CD8-positive, alpha-beta memory T cell (primary cell): ENCODE measurements around the gene TRIM65. TPM values are rescaled to one million over a fixed set of nuclear protein-coding genes. Genes with fewer than 3 reads are reported as not detected.

Experiments used
- CTCF ChIA-PET: fragments of 350-600 bp; sonication (Branson Sonifier 250); formaldehyde crosslinking; loops from one replicate; lab custom pipeline; 2021; ENCODE audit warnings: antibody characterized with exemption; lab: Charles Lee
- POLR2A ChIA-PET: fragments of 350-600 bp; sonication (Branson Sonifier 250); formaldehyde crosslinking; loops from one replicate; lab custom pipeline; 2021; ENCODE audit warnings: antibody characterized with exemption; lab: Charles Lee
- DNase-seq, 5 donors: peaks; one replicate each; pipeline versions ENCODE4 v3.0.0 to v3.0.0-alpha.2; 2020 to 2022; ENCODE audit warnings: mixed read lengths in 1 of 5
- H3K27ac ChIP-seq: one replicate; pipeline ENCODE4 v1.7.0; 2013; ENCODE audit warnings: low read depth, mild to moderate bottlenecking, low read length, moderate library complexity
- H3K27me3 ChIP-seq: 2 replicates; pipeline ENCODE4 v1.7.0; 2013; ENCODE audit warnings: low read length, mild to moderate bottlenecking; ENCODE audit not compliant: insufficient read depth, poor library complexity, severe bottlenecking
- H3K36me3 ChIP-seq: 2 replicates; pipeline ENCODE4 v1.7.0; 2013; ENCODE audit warnings: mild to moderate bottlenecking, low read length, moderate library complexity; ENCODE audit not compliant: insufficient read depth
- H3K4me1 ChIP-seq: 2 replicates; pipeline ENCODE4 v1.7.0; 2013; ENCODE audit warnings: mild to moderate bottlenecking, low read length, moderate library complexity; ENCODE audit not compliant: insufficient read depth
- H3K4me3 ChIP-seq: 2 replicates; pipeline ENCODE4 v1.7.0; 2013; ENCODE audit warnings: mild to moderate bottlenecking, low read length
- H3K9me3 ChIP-seq: 2 replicates; pipeline ENCODE4 v1.7.0; 2013; ENCODE audit warnings: mild to moderate bottlenecking, low read length
- H3K27ac Mint-ChIP-seq, 8 donors: one replicate each; pipeline ENCODE4 v1.8.0; 2020 to 2021; ENCODE audit warnings: mixed read lengths in 8 of 8, mild to moderate bottlenecking in 6 of 8, inconsistent platforms in 3 of 8, moderate library complexity in 3 of 8
- H3K27me3 Mint-ChIP-seq, 2 donors: one replicate each; pipeline ENCODE4 v1.8.0; 2020 to 2021; ENCODE audit warnings: mixed read lengths in 2 of 2, mild to moderate bottlenecking in 1 of 2, moderate library complexity in 1 of 2
- H3K36me3 Mint-ChIP-seq, 3 donors: one replicate each; pipeline ENCODE4 v1.8.0; 2020 to 2021; ENCODE audit warnings: mixed read lengths in 3 of 3, inconsistent platforms in 1 of 3, mild to moderate bottlenecking in 1 of 3
- H3K4me1 Mint-ChIP-seq, 3 donors: one replicate each; pipeline ENCODE4 v1.8.0; 2020 to 2021; ENCODE audit warnings: mixed read lengths in 3 of 3, inconsistent platforms in 1 of 3, mild to moderate bottlenecking in 1 of 3
- H3K4me3 Mint-ChIP-seq, 7 donors: one replicate each; pipeline ENCODE4 v1.8.0; 2020 to 2021; ENCODE audit warnings: mixed read lengths in 7 of 7, mild to moderate bottlenecking in 6 of 7, moderate library complexity in 4 of 7, inconsistent platforms in 2 of 7
- H3K9me3 Mint-ChIP-seq, 5 donors: one replicate each; pipeline ENCODE4 v1.8.0; 2020 to 2022; ENCODE audit warnings: mixed read lengths in 5 of 5, mild to moderate bottlenecking in 3 of 5, moderate library complexity in 2 of 5, inconsistent platforms in 1 of 5
- polyA plus RNA-seq: library from polyadenylated mRNA; unstranded; fragments of 300-500 nt; fragmentation: Illumina TruSeq; gene quantifications from one replicate; pipeline ENCODE4 v1.2.3, GENCODE V29; 2021
- total RNA-seq, 2 experiments: library from RNA; stranded (reverse); gene quantifications; one replicate each; pipeline ENCODE4 v1.2.3, GENCODE V29; 2021

The TRIM65 gene
- total and polyA plus RNA-seq, 3 experiments from 2014 or later = 28.1 to 35.4 (median 34.9) TPM

GRCh38 chr17:75885431-75885830 lies 11.3 kb downstream of the TRIM65 start:
- POLR2A ChIA-PET = interaction anchor here (1.0 kb wide), 1 partner anchor 11 kb away, joined by 3 read pairs; no protein-coding TSS in a partner anchor
- CTCF ChIA-PET = interaction anchor here (1.2 kb wide), 1 partner anchor 11 kb away, joined by 3 read pairs; the partner anchor contains the start of gene TRIM65

DNA sequence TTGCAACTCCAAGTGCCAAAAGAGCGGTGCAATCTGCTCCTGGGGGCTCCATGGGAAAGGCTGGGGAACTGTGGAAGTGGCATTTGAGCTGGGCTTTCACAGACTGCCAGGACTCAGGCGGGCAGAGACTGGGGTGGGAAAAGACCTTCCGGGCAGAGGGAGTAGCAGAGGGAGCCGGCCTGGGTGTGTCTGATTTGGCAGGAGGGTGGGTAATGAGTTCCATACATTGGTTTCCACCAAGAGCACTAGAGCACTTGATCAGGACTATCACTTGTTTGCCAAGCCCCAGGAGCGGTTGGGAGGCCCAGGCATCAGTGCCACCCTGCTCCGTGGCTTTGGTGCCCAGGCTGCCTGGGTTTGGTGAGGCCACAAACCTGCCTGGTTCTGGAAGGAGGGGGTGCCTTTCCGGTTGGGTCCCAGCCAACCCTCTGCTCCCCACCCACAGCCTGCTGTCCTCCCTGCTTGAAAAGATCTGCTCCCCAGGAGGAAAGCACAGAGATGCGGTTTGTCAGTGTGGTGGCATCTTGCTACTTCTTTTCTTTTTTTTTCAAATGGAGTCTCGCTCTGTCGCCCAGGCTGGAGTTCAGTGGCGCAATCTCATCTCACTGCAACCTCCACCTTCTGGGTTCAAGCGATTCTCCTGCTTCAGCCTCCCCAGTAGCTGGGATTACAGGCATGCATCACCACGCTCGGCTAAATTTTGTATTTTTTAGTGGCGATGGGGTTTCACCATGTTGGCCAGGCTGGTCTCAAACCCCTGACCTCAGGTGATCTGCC lies 14.9 kb downstream of the TRIM65 start:
- ChIA-PET CTCF (interaction anchor here (1.0 to 1.5 kb wide), 2 partner anchors 15 to 27 kb away, joined by 3 to 9 read pairs; partner anchors contain the start of genes TRIM65 and WBP2), POLR2A (interaction anchor here (0.9 kb wide), 1 partner anchor 15 kb away, joined by 6 read pairs; the partner anchor contains the start of gene TRIM65)
- H3K36me3 Mint-ChIP-seq = no peaks in the 10 kb centered on the region

More at GRCh38 chr17:75885431-75885830, 11.3 kb downstream of the TRIM65 start:
- H3K4me3 Mint-ChIP-seq = no peak overlapping the region
- Histone ChIP-seq H3K4me3 (no peak overlapping the region), H3K4me1 (peaks cover 6% of the 10 kb centered on the region), H3K36me3 (no peaks in the 10 kb centered on the region), H3K9me3 (no peaks in the 10 kb centered on the region), H3K27ac (no peak overlapping the region), H3K27me3 (no peaks in the 10 kb centered on the region)
- H3K4me1 Mint-ChIP-seq = peaks cover 8 to 9% (median 9%) of the 10 kb centered on the region in 3 donors
- peaks cover 0 to 2% of the 10 kb centered on the region in 2 donors for H3K27me3 Mint-ChIP-seq
- peak overlapping the region in 2 of 8 donors; percentile 43 to 83 for H3K27ac Mint-ChIP-seq
- H3K36me3 Mint-ChIP-seq = peaks cover 0 to 9% (median 0%) of the 10 kb centered on the region in 3 donors
- no peaks in the 10 kb centered on the region for H3K9me3 Mint-ChIP-seq
- no peak for DNase-seq

GRCh38 chr17:75880266-75880665 lies 16.5 kb downstream of the TRIM65 start:
- Histone ChIP-seq H3K9me3 (no peaks in the 10 kb centered on the region), H3K36me3 (no peaks in the 10 kb centered on the region), H3K4me1 (peaks cover 31% of the 10 kb centered on the region), H3K27ac (no peak overlapping the region), H3K4me3 (no peak overlapping the region), H3K27me3 (no peaks in the 10 kb centered on the region)
- DNase-seq = no peak
- Mint-ChIP-seq H3K4me3 (peak overlapping the region in 6 of 7 donors; percentile 23 to 82 (median 45)), H3K9me3 (no peaks in the 10 kb centered on the region), H3K27me3 (peaks cover 0 to 5% of the 10 kb centered on the region in 2 donors), H3K27ac (no peak overlapping the region), H3K36me3 (no peaks in the 10 kb centered on the region), H3K4me1 (peaks cover 31 to 42% (median 32%) of the 10 kb centered on the region in 3 donors)
- CTCF ChIA-PET = interaction anchor here (1.0 to 4.9 kb wide), 4 partner anchors 16 to 123 kb away, joined by 3 to 15 read pairs (median 6); partner anchors contain the start of genes GALK1 and WBP2
- POLR2A ChIA-PET = interaction anchor here (0.7 to 3.7 kb wide), 2 partner anchors 11 to 16 kb away, joined by 3 to 28 read pairs; partner anchors contain the start of gene TRIM65

More for the DNA sequence above, 14.9 kb downstream of the TRIM65 start:
- Mint-ChIP-seq H3K4me1 (peaks cover 16 to 26% (median 20%) of the 10 kb centered on the region in 3 donors), H3K27ac (peak overlapping the region in 5 of 8 donors; percentile 22 to 85 (median 74)), H3K9me3 (no peaks in the 10 kb centered on the region), H3K4me3 (peak overlapping the region in 4 of 7 donors; percentile 34 to 59 (median 54)), H3K27me3 (peaks cover 0 to 5% of the 10 kb centered on the region in 2 donors)
- H3K27ac ChIP-seq = no peak overlapping the region
- H3K4me3 ChIP-seq = no peak overlapping the region
- DNase-seq = peak in 1 of 5 donors; percentile 40
- no peaks in the 10 kb centered on the region for H3K9me3 ChIP-seq
- peaks cover 15% of the 10 kb centered on the region for H3K4me1 ChIP-seq
- no peaks in the 10 kb centered on the region for H3K27me3 ChIP-seq
- no peaks in the 10 kb centered on the region for H3K36me3 ChIP-seq

GRCh38 chr17:75878174-75878998 lies 18.4 kb downstream of the TRIM65 start, which contains the start of gene TRIM47:
TSS of gene TRIM47 (minus strand) at chr17:75878581. CDS start at chr17:75878548, 33 bp downstream.
- Histone ChIP-seq H3K27me3 (no peaks in the 10 kb centered on the region), H3K36me3 (no peaks in the 10 kb centered on the region), H3K27ac (peak within 1 kb of the TSS; percentile 43), H3K4me3 (peak within 1 kb of the TSS; percentile 61), H3K9me3 (no peaks in the 10 kb centered on the region), H3K4me1 (peaks cover 34% of the 10 kb centered on the region)
- Mint-ChIP-seq H3K27me3 (peaks cover 0 to 5% of the 10 kb centered on the region in 2 donors), H3K4me1 (peaks cover 32 to 56% (median 36%) of the 10 kb centered on the region in 3 donors), H3K36me3 (peaks cover 0 to 2% (median 0%) of the 10 kb centered on the region in 3 donors), H3K4me3 (peak within 1 kb of the TSS; percentile 83 to 90 (median 86)), H3K27ac (peak within 1 kb of the TSS; percentile 76 to 96 (median 87)), H3K9me3 (no peaks in the 10 kb centered on the region)
- ChIA-PET POLR2A (interaction anchor here (0.5 to 8.3 kb wide), 6 partner anchors 14 to 630 kb away, joined by 3 to 82 read pairs (median 3); partner anchors contain the start of genes TRIM65 and WBP2), CTCF (interaction anchor here (1.0 to 4.9 kb wide), 14 partner anchors 8 to 125 kb away, joined by 3 to 46 read pairs (median 6); partner anchors contain the start of genes GALK1, MRPL38, TRIM65 and WBP2)
- no peak for DNase-seq

DNA sequence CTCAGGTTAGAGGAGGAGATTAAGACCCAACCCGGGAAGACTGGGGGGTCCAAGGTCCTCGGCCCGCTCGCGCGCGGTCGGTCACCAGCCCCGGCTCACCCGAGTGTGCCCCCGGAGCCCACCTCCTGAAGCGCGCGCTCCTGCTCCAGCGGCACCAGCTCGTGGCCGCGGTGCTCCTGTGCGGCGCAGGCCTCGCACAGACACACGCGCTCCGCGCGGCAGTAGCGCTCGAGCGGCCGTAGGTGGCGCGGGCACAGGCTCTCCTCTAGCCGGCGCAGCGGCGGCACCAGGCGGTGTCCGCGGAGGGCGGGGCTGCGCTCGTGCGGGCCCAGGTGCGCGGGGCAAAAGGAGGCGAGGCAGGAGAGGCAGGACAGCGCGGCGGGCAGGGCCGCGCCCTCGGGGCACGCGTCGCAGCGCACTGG lies 19.0 kb downstream of the TRIM65 start:
- H3K27me3 Mint-ChIP-seq = peaks cover 0 to 5% of the 10 kb centered on the region in 2 donors
- POLR2A ChIA-PET = interaction anchor here (0.5 to 8.3 kb wide), 6 partner anchors 13 to 124 kb away, joined by 3 to 82 read pairs (median 3); partner anchors contain the start of genes TRIM65 and WBP2
- peaks cover 35 to 59% (median 39%) of the 10 kb centered on the region in 3 donors for H3K4me1 Mint-ChIP-seq

DNA sequence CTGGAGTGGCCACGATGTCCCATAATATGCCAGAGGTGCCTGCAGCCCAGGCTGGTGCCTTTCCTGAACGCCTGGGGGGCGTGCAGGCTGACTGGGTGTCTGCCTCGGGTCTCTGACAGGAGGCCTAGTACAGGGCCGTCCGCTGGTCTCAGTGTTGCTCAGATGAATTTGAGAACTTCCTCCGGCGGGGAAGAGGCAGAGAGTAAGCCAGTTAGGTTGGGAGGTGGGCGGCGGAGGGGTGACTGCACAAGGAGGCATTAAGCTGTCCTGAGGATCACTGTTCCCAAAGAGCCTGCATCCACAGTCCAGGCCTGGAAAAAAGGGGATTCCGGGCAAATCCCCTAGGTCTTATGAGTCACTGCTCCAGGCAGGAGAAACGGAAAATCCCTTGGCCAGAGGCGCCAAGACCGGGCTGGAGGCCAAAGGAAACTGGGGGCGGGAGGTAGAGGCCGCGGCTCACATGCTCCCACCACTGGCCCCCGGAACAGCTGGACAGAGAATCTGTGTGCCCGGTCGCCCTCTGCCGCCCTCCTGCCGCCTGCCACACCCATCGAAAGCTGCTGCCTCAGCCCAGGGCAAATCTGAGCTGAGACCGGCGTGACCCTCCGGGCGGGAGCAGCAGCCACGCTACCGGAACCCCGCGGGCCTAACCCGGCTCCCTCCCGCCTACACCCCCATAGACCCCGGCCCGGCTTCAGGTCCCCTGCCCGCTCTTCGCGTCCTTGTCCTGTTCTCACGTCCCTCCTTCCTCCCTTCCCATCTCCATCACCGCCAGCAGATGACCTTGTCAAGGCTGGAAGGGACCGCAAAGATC lies 19.6 kb downstream of the TRIM65 start:
- Mint-ChIP-seq H3K27me3 (peaks cover 0 to 5% of the 10 kb centered on the region in 2 donors), H3K36me3 (peaks cover 0 to 2% (median 0%) of the 10 kb centered on the region in 3 donors), H3K27ac (peak overlapping the region; percentile 85 to 96 (median 88)), H3K4me3 (peak overlapping the region; percentile 83 to 90 (median 86)), H3K9me3 (no peaks in the 10 kb centered on the region), H3K4me1 (peaks cover 41 to 65% (median 41%) of the 10 kb centered on the region in 3 donors)
- Histone ChIP-seq H3K27ac (peak overlapping the region; percentile 43), H3K36me3 (no peaks in the 10 kb centered on the region), H3K4me1 (peaks cover 46% of the 10 kb centered on the region), H3K27me3 (no peaks in the 10 kb centered on the region), H3K9me3 (no peaks in the 10 kb centered on the region), H3K4me3 (peak overlapping the region; percentile 61)
- DNase-seq = no peak
- CTCF ChIA-PET = interaction anchor here (0.9 to 4.9 kb wide), 12 partner anchors 11 to 124 kb away, joined by 3 to 46 read pairs (median 6); partner anchors contain the start of genes GALK1, MRPL38, TRIM65 and WBP2
- POLR2A ChIA-PET = interaction anchor here (0.5 to 8.3 kb wide), 8 partner anchors 12 to 103 kb away, joined by 3 to 82 read pairs (median 6); partner anchors contain the start of genes TRIM65 and WBP2

More for the DNA sequence above, 19.0 kb downstream of the TRIM65 start:
- Mint-ChIP-seq H3K27ac (peak overlapping the region; percentile 76 to 96 (median 87)), H3K4me3 (peak overlapping the region; percentile 83 to 90 (median 86)), H3K36me3 (peaks cover 0 to 2% (median 0%) of the 10 kb centered on the region in 3 donors), H3K9me3 (no peaks in the 10 kb centered on the region)
- Histone ChIP-seq H3K9me3 (no peaks in the 10 kb centered on the region), H3K27ac (peak overlapping the region; percentile 43), H3K4me3 (peak overlapping the region; percentile 61), H3K4me1 (peaks cover 40% of the 10 kb centered on the region), H3K27me3 (no peaks in the 10 kb centered on the region), H3K36me3 (no peaks in the 10 kb centered on the region)
- CTCF ChIA-PET = interaction anchor here (0.9 to 4.9 kb wide), 13 partner anchors 10 to 124 kb away, joined by 3 to 46 read pairs (median 6); partner anchors contain the start of genes GALK1, MRPL38, TRIM65 and WBP2
- DNase-seq = peak; percentile 49 to 79 (median 67)
